HG02840 (cell line): Measurements from ENCODE around the gene ACCS.

ENCODE experiments used
- ATAC-seq: cut with Tn5 transposase; IDR thresholded peaks from one replicate; pipeline ENCODE4 v1.9.1; 2021; ENCODE audit warnings: mild to moderate bottlenecking, moderate library complexity, moderate number of reproducible peaks; ENCODE audit not compliant: unreplicated experiment, low FRiP score

The ACCS gene

GRCh38 chr11:44065841-44066731 is at the start of gene ACCS:
ACCS (plus strand) TSS chr11:44066270; CDS start chr11:44067628, 1,358 bp downstream.
- peak; percentile 97 for ATAC-seq

GRCh38 chr11:44016546-44017442 is 49.3 kb upstream of the ACCS start:
- ATAC-seq: no peak

GRCh38 chr11:44017443-44018126 is 48.5 kb upstream of the ACCS start:
- no peak for ATAC-seq

- no peak for ATAC-seq
Observed at GRCh38 chr11:44018127-44018521, 47.9 kb upstream of the ACCS start.

- ATAC-seq: no peak
Observed at GRCh38 chr11:44018829-44019228, 47.2 kb upstream of the ACCS start.

- ATAC-seq: no peak
Observed at GRCh38 chr11:44024977-44025376, 41.1 kb upstream of the ACCS start.

GRCh38 chr11:44025727-44026126 is 40.3 kb upstream of the ACCS start:
- ATAC-seq: no peak

- ATAC-seq: no peak
Observed at GRCh38 chr11:44028401-44028800, 37.7 kb upstream of the ACCS start.

- no peak for ATAC-seq
Observed at GRCh38 chr11:44028816-44029506, 37.1 kb upstream of the ACCS start.

GRCh38 chr11:44029507-44029845 is 36.6 kb upstream of the ACCS start:
- no peak for ATAC-seq

- no peak for ATAC-seq
Observed at GRCh38 chr11:44029977-44030911, 35.8 kb upstream of the ACCS start.

GRCh38 chr11:44030996-44031395 is 35.1 kb upstream of the ACCS start:
- no peak for ATAC-seq

- ATAC-seq: no peak
Observed at GRCh38 chr11:44031549-44031948, 34.5 kb upstream of the ACCS start.

GRCh38 chr11:44032299-44033085 is 33.6 kb upstream of the ACCS start:
- ATAC-seq: no peak

GRCh38 chr11:44033411-44033850 is 32.6 kb upstream of the ACCS start:
- no peak for ATAC-seq

GRCh38 chr11:44033856-44034255 is 32.2 kb upstream of the ACCS start:
- ATAC-seq: no peak

GRCh38 chr11:44034639-44035038 is 31.4 kb upstream of the ACCS start:
- ATAC-seq: no peak
